GM21737 (cell line): ENCODE measurements around the gene VSTM1.
"Not testable (repeated sequence)": the region's sequence is repeated elsewhere in the genome, so short reads cannot be mapped to it uniquely, and the experiment has no call there.

Experiments
- ATAC-seq: cut with Tn5 transposase; IDR thresholded peaks from one replicate; pipeline ENCODE4 v1.9.1; 2021; ENCODE audit warnings: mild to moderate bottlenecking, moderate library complexity; ENCODE audit not compliant: unreplicated experiment

Gene VSTM1

DNA sequence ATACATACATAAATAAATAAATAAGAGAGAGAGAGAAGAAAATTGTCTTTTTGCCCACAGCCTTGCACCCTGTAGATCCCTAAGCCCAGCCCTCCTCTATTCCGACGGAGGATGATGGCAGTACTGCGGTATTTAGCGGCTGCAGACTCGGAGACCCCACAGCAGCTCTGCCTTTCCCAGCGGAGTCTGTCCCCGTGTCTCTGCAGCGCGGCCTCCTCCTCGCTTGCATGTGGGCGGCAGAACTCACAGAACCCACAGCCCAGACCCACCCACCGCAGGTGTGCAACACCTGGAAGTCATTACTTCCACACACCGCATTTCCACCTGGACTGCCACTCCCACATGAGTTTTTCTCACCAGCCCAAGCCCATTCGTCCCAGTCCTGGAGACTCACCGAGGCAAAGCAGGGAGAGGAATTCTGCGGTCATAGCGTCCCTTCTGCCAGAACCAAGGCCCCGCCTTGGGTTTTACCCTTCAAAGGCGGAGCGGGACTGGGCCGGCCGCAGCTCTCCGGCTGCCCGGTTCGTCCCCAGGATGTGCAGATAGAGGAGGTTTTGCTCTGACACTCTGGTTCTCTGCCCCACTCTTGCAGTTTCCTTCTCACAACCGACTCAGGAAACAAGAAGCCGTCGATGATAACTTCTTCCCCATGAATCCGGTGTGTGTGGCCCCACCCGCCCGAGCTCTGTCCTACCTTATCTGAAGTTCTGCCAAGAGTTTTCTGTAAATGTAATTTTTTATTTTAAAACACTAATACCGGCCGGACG, at the start of gene VSTM1:
TSS of gene VSTM1 (minus strand) at position 548 of the 767 bp plus-strand sequence. CDS start at position 428, 120 bp downstream.
- ATAC-seq: no peak

DNA sequence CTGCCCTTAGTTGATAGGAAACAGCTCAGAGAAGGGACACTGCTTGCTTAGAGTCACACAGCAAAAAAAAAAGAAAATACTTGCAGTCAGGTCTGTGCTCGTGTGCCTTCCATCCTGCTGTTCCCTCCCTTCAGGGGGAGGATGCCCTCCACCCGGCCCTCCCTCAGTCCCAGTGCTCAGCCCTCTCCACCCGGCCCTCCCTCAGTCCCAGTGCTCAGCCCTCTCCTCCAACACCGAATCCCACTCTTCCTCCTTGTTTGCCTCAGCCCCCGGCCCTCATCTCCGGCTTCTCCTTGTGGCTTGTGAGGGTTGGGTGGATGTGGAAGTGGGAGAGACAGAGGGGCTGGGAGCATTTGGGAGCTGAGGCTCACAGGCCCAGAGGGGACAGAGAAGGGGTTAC, 46.0 kb upstream of the VSTM1 start:
- ATAC-seq: no peak

DNA sequence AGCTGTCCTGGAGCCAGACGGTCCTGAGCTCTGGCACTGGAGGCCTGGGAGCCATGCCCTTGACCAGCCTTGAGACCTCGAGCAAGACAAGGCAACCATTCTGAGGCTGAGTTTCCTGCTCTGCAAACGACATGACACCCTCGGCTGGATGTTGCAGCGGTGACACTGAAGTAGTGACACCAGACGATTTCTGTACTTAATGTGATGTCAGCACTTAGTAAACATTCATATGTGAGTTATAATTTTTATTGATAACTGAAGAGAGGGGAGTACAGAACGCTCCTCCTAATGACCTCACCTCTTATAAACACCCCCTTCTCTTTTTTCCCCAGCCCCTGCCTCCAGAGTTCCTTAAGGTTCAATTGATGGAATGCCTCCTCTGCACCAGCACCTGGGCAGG, 44.8 kb upstream of the VSTM1 start:
- ATAC-seq: no peak

- no peak for ATAC-seq
Measured at GRCh38 chr19:54107876-54108490, 44.3 kb upstream of the VSTM1 start.

GRCh38 chr19:54106716-54107115, 43.0 kb upstream of the VSTM1 start:
- ATAC-seq: no peak

- no peak for ATAC-seq
Measured at GRCh38 chr19:54105796-54106195, 42.1 kb upstream of the VSTM1 start.

GRCh38 chr19:54104998-54105715, 41.5 kb upstream of the VSTM1 start:
- ATAC-seq: no peak

GRCh38 chr19:54102421-54103169, 38.9 kb upstream of the VSTM1 start, which contains the start of gene NDUFA3:
Gene NDUFA3, plus strand, starts transcription at chr19:54102855. Its CDS starts 24 bp downstream, at chr19:54102879.
- ATAC-seq: peak; percentile 94

GRCh38 chr19:54100561-54100960, 36.9 kb upstream of the VSTM1 start, which contains the start of gene OSCAR:
Gene OSCAR, minus strand, starts transcription at chr19:54100803. Its CDS starts 11 bp downstream, at chr19:54100792.
- ATAC-seq: no peak

DNA sequence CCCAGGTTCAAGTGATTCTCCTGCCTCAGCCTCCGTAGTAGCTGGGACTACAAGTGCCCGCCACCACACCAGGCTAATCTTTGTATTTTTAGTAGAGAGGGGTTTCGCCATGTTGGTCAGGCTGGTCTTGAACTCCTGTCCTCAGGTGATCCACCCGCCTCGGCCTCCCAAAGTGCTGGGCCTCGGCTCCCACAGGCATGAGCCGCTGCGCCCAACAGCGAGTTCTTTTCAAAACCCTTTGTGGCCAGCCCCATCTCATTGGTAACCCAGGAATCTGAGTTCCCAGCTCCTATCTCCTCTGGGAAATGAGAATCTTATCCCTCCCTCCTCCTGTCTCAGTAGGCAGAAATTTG, 36.2 kb upstream of the VSTM1 start:
- not testable (repeated sequence) for ATAC-seq

DNA sequence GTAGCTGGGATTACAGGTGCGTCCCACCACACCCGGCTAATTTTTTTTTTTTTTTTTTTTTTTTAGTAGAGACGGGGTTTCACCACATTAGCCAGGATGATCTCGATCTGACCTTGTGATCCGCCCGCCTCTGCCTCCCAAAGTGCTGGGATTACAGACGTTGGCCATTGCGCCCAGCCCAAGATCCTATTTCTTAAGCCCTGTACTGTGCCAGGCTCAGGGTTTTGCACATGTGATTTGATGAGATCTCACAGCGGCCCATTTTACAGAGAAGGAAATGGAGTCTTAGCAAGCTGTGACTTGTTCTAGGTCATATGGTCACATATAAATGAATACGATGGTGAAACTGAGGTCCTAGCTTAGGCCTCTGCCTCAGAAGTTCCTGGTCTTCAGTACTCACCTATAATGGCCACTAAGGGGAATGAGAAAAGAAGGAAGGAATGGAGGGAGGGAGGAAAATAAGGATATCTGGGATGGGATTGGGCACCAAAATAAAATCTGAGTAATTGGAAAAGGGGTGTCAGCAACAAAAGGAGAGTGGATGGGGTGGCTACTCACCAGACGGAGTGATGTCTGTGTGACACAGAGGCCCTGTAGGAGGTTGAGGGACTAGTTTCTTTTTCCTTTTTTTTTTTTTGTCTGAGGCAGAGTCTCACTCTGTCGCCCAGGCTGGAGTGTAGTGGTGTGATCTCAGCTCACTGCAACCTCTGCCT, 35.6 kb upstream of the VSTM1 start:
- ATAC-seq: no peak

DNA sequence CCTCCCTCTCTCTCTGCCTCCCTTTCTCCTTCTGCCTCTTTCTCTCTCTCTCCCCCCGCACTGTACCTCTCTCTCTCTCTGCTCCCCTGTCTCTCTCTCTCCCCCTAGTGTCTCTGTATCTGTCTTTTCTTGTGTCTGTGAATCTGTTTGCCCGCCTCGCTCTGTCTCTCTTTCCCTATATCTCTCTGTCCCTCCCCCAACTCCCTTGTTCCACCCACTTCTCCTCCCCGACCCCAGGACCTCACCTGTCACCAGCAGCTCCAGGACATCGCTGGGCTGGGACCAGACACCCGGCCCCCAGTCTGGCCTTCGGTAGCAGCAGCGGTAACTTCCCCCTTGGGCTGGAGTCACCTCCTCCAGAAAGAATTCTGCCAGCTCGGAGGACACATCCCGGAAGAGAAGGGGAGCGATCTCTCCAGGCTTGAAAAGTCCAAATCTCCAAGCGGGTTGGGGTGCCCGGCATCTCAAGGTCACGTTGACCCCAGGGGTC, 33.0 kb upstream of the VSTM1 start:
- no peak for ATAC-seq

- not testable (repeated sequence) for ATAC-seq
Measured at GRCh38 chr19:54095859-54096616, 32.3 kb upstream of the VSTM1 start.

GRCh38 chr19:54095136-54095858, 31.6 kb upstream of the VSTM1 start:
- no peak for ATAC-seq

GRCh38 chr19:54094426-54095000, 30.8 kb upstream of the VSTM1 start:
- ATAC-seq: no peak

DNA sequence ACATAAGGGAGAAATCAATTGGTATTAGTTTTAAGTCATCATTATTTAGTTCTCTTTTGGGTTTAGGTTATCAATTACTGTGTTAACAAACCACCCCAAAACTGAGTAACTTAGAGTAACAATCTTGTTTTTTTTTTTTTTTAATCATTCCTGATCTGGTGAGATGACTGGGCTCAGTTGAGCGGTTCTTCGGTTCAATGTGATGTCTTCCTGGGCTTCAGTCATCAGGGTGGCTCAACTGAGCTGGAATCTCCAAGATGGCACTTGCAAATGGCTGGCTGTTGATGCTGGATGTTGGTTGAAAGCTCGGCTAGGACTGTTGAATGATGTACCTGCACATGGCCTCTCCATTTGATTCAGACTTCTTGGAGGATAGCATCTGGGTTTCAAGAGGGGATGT, 20.7 kb upstream of the VSTM1 start:
- no peak for ATAC-seq

DNA sequence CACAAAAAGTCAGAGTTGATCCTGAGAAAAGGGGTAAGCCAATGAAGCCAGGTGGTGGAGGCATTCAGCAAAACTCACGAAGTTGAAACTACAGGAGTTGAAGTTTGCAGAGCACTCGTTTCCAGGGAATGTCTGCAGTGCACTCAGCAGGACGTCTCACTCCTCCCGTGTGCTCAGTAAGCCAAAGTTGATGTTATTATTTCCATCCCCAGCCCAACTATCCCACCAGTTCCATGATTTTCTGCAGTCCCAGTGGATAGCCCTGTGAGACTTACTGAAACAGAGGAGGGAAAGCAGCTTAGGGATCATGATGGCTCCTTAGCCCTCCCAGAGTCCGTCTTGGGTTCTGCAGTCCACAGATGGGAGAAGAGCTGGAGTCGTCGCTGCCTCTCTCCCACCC, 17.3 kb upstream of the VSTM1 start, which contains the start of gene TARM1:
TSS of gene TARM1 (minus strand) at position 334 of the 400 bp plus-strand sequence. CDS start at position 309, 25 bp downstream.
- ATAC-seq: no peak

DNA sequence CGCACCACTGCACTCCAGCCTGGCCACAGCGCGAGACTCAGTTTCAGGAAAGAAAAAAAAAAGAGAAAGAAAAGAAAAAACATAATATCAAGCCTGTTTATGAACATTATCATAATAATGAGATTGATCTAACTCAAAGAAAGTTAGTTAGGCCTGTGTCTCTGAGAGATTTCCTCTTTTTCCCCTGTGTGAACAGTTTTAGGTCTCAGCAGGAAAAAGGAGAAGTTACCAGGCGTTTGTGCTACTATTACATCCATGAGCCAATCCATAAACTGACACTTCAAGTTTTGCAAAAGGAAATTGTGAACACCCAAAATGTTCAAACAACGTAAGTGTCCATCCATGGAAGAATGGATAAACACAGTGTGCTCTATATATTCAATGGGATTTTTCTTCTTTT, 13.6 kb upstream of the VSTM1 start:
- ATAC-seq: no peak
